Ectodermal cell (in vitro differentiated cells): Measurements from ENCODE around the gene CASP8. TPM values are rescaled to one million over a fixed set of nuclear protein-coding genes. Genes with fewer than 3 reads are reported as not detected.

Experiments used
- H3K27ac ChIP-seq: 2 replicates; pipeline ENCODE4 v1.7.0; 2013; ENCODE audit warnings: mild to moderate bottlenecking, low read depth, low read length; ENCODE audit not compliant: insufficient read depth, poor library complexity, severe bottlenecking
- H3K27me3 ChIP-seq: 2 replicates; pipeline ENCODE4 v1.7.0; 2013; ENCODE audit warnings: mild to moderate bottlenecking, low read length; ENCODE audit not compliant: insufficient read depth, control insufficient read depth, poor library complexity, severe bottlenecking
- H3K36me3 ChIP-seq: one replicate; pipeline ENCODE4 v1.7.0; 2013; ENCODE audit warnings: low read length; ENCODE audit not compliant: control insufficient read depth, insufficient read depth
- H3K4me1 ChIP-seq: one replicate; pipeline ENCODE4 v1.7.0; 2013; ENCODE audit warnings: low read length; ENCODE audit not compliant: control insufficient read depth, insufficient read depth
- H3K4me3 ChIP-seq: 2 replicates; pipeline ENCODE4 v1.7.0; 2013; ENCODE audit warnings: low read depth, low read length, control low read depth; ENCODE audit not compliant: insufficient read depth
- H3K9me3 ChIP-seq: 2 replicates; pipeline ENCODE4 v1.7.0; 2013; ENCODE audit warnings: mild to moderate bottlenecking, low read length, moderate library complexity; ENCODE audit not compliant: control insufficient read depth
- WGBS, 2 experiments: methylation state at CpG; one replicate each; pipeline ENCODE4 v1.1.7; 2013; ENCODE audit warnings: missing lambda C conversion rate in 2 of 2; 5-methylcytosine and 5-hydroxymethylcytosine counted together
- polyA plus RNA-seq, 4 experiments: library from polyadenylated mRNA; stranded (reverse); fragments of 50-300 nt; gene quantifications; one replicate each; pipeline ENCODE4 v1.2.3, GENCODE V29; 2013

The CASP8 gene
- polyA plus RNA-seq (2013, experiment 1 of 4) = 0.72 TPM
- 1.2 TPM for polyA plus RNA-seq (2013, experiment 2 of 4)
- polyA plus RNA-seq (2013, experiment 3 of 4) = 0.69 TPM
- 0.49 TPM for polyA plus RNA-seq (2013, experiment 4 of 4)

- no peaks in the 10 kb centered on the region for H3K27me3 ChIP-seq
- peaks cover 10% of the 10 kb centered on the region for H3K4me1 ChIP-seq
- no peak within 1 kb of the TSS for H3K27ac ChIP-seq
- H3K9me3 ChIP-seq = no peaks in the 10 kb centered on the region
- no peaks in the 10 kb centered on the region for H3K36me3 ChIP-seq
- WGBS, 2 experiments = 93 to 94% methylated on average over 10 of the region's 10 CpGs
- no peak within 1 kb of the TSS for H3K4me3 ChIP-seq
Measured at GRCh38 chr2:201260302-201260800, at the start of gene CASP8. CASP8 (plus strand) TSS chr2:201260536; CDS start chr2:201266487, 5,951 bp downstream.

GRCh38 chr2:201215963-201216362 is 44.4 kb upstream of the CASP8 start:
- WGBS, 2 experiments = 92 to 96% methylated on average over 3 of the region's 4 CpGs
- Histone ChIP-seq H3K36me3 (no peaks in the 10 kb centered on the region), H3K9me3 (no peaks in the 10 kb centered on the region), H3K4me3 (no peak overlapping the region), H3K27me3 (no peaks in the 10 kb centered on the region), H3K4me1 (peaks cover 5% of the 10 kb centered on the region), H3K27ac (no peak overlapping the region)

DNA sequence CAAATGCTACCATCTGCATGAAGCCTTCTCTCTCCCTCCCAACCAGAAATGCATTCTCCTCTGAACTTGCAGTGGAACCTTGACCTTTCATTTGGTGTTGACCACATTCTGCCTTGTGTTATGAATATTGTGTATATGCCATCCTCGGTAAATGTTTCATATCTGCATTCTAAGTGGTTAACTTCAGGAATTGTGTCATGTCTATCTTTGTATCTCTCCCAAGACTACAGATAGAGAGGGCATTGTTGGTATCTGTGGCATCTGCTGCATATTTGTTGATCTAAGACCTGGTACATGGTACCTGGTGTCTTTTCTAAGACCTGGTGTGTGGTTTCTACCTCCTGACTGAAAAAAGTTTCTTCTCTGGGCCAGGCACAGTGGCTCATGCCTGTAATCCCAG is 43.4 kb upstream of the CASP8 start:
- H3K27ac ChIP-seq = no peak overlapping the region
- H3K4me1 ChIP-seq = peaks cover 5% of the 10 kb centered on the region
- H3K9me3 ChIP-seq = no peaks in the 10 kb centered on the region
- WGBS, 2 experiments = 97 to 100% methylated on average over 1 of the region's 1 CpG
- no peaks in the 10 kb centered on the region for H3K27me3 ChIP-seq
- no peaks in the 10 kb centered on the region for H3K36me3 ChIP-seq
- no peak overlapping the region for H3K4me3 ChIP-seq

GRCh38 chr2:201218780-201219179 is 41.6 kb upstream of the CASP8 start:
- Histone ChIP-seq H3K9me3 (no peaks in the 10 kb centered on the region), H3K4me3 (no peak overlapping the region), H3K4me1 (peaks cover 5% of the 10 kb centered on the region), H3K27ac (no peak overlapping the region), H3K36me3 (no peaks in the 10 kb centered on the region), H3K27me3 (no peaks in the 10 kb centered on the region)
- WGBS, 2 experiments = 87 to 97% methylated on average over 6 of the region's 6 CpGs

- Histone ChIP-seq H3K27me3 (no peaks in the 10 kb centered on the region), H3K36me3 (no peaks in the 10 kb centered on the region), H3K4me1 (peaks cover 5% of the 10 kb centered on the region), H3K27ac (no peak overlapping the region), H3K9me3 (no peaks in the 10 kb centered on the region), H3K4me3 (no peak overlapping the region)
- WGBS, 2 experiments = 92 to 93% methylated on average over 5 of the region's 5 CpGs
Measured at GRCh38 chr2:201219328-201220096, 40.8 kb upstream of the CASP8 start.

- Histone ChIP-seq H3K36me3 (no peaks in the 10 kb centered on the region), H3K27ac (no peak overlapping the region), H3K9me3 (no peaks in the 10 kb centered on the region), H3K4me3 (no peak overlapping the region), H3K4me1 (peaks cover 5% of the 10 kb centered on the region), H3K27me3 (no peaks in the 10 kb centered on the region)
- 56 to 95% methylated on average over 2 to 4 of the region's 4 CpGs for WGBS, 2 experiments
Measured at GRCh38 chr2:201220102-201220570, 40.2 kb upstream of the CASP8 start.

- H3K36me3 ChIP-seq = no peaks in the 10 kb centered on the region
- no peak overlapping the region for H3K27ac ChIP-seq
- 93 to 96% methylated on average over 8 of the region's 8 CpGs for WGBS, 2 experiments
- H3K27me3 ChIP-seq = no peaks in the 10 kb centered on the region
- H3K9me3 ChIP-seq = no peaks in the 10 kb centered on the region
- peaks cover 5% of the 10 kb centered on the region for H3K4me1 ChIP-seq
- H3K4me3 ChIP-seq = no peak overlapping the region
Measured at GRCh38 chr2:201223089-201224073, 37.0 kb upstream of the CASP8 start.

GRCh38 chr2:201228271-201228911 is 31.9 kb upstream of the CASP8 start:
- Histone ChIP-seq H3K4me1 (no peaks in the 10 kb centered on the region), H3K4me3 (no peak overlapping the region), H3K27me3 (peaks cover 6% of the 10 kb centered on the region), H3K36me3 (no peaks in the 10 kb centered on the region), H3K27ac (no peak overlapping the region), H3K9me3 (no peaks in the 10 kb centered on the region)
- 90 to 94% methylated on average over 3 of the region's 3 CpGs for WGBS, 2 experiments

- H3K4me1 ChIP-seq = no peaks in the 10 kb centered on the region
- no peaks in the 10 kb centered on the region for H3K36me3 ChIP-seq
- H3K27ac ChIP-seq = no peak overlapping the region
- no peaks in the 10 kb centered on the region for H3K9me3 ChIP-seq
- no peak overlapping the region for H3K4me3 ChIP-seq
- H3K27me3 ChIP-seq = peaks cover 6% of the 10 kb centered on the region
- WGBS, 2 experiments = 92% methylated on average over 12 of the region's 12 CpGs
Measured at GRCh38 chr2:201228912-201229290, 31.4 kb upstream of the CASP8 start.
